GM19239 (cell line): Measurements from ENCODE around the gene ACTG2.
"Not testable (repeated sequence)": the region's sequence is repeated elsewhere in the genome, so short reads cannot be mapped to it uniquely, and the experiment has no call there.

Experiments
- DNase-seq: peaks from one replicate; pipeline ENCODE4 v3.0.0; 2011; ENCODE audit warnings: low spot score; ENCODE audit not compliant: insufficient read length
- FAIRE-seq: peaks from 2 replicates; lab custom pipeline; 2011; peaks lifted over from hg19 to GRCh38; lab: Jason Lieb, UNC

The ACTG2 gene

DNA sequence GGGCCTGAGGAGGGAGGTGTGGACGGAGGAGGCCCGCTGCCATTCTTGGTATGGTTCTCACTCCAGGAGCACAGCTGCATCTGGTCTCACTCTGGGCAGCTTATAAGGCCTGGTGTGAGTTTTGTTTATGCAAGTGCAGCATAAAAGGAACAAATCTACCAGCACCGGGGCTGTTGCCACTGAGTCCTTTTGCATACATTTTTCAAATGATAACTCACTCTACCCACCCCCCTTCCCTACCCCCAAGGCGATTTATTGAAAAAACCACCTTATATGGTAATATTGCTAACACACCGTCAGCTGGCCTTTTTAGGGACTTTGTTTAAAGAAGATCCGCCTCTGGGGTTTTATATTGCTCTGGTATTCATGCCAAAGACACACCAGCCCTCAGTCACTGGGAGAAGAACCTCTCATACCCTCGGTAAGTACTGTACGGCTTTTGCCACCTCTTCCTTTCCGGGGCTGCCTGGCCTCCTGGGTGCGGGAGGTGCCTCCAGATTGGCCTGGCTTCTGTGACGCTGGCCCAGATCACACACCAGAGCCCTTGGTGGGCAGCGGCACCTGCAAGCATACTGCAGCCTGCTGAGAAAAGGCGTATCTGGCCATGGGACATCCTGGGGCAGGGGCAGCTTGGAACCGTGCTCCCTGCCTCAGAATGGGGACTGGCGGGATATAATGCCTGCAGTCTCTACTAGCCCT is at the start of gene ACTG2:
ACTG2 (plus strand) TSS at position 378 of the 699 bp plus-strand sequence. CDS start 8,304 bp downstream, outside the sequence.
- no peak for FAIRE-seq
- DNase-seq, result no peak

DNA sequence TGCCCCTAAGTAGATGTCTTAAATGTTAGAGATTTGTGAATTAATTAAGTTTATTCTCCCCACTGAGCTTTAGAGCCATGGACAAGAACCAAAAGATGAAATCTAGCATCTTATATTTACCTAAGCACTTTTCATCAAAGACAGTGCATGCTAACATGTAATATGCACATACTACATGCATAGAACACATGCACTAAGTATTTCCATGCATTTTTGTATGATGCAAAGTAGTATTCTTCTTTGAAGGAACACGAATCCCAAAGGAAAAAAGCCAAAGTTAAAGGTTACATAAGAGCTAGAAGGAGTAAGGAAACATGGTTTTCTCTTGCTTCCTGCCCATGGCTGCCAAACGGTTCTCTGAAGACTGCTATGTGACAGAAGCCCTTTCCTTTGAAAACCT is 48.7 kb upstream of the ACTG2 start:
- no peak for DNase-seq
- FAIRE-seq, result no peak

DNA sequence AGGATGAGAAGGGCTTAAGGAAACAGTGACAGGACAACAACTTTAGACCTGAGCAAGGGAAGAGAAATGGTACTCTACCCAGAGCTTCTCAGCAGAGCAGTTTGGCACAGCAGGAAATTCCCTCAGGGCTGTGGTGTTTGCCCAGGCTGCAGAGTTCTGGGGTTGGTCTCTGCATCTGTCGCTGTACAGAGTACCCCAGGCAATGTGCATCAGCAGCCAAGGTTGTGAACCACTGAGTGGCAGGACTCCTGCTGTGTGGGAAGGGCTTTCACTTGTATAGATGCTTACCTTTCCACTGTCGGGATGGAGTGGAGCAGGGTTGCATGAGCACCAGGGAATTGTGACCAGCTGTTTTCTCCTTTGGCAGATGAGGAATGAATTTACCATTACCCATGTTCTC is 42.8 kb upstream of the ACTG2 start:
- FAIRE-seq, result no peak
- no peak for DNase-seq

DNA sequence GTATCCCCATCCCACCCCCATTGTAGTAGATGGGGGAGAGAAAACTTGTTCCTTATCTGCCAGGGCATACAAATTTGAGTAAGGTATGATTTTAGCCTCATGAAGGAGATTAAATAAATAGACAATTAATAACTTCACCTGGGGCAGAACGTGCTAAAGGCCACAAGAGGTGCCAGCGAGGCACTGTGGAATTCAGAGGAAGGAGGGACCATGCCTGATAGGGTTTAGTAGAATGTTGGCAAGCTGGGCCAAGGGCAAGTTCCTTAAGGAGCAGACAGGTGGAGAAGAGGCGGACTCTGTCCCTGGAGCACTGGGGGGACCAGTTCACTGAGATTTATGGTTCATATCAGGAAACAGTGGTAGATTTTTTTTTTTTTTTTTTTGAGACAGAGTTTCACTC is 41.5 kb upstream of the ACTG2 start:
- FAIRE-seq, result no peak
- DNase-seq, result no peak

DNA sequence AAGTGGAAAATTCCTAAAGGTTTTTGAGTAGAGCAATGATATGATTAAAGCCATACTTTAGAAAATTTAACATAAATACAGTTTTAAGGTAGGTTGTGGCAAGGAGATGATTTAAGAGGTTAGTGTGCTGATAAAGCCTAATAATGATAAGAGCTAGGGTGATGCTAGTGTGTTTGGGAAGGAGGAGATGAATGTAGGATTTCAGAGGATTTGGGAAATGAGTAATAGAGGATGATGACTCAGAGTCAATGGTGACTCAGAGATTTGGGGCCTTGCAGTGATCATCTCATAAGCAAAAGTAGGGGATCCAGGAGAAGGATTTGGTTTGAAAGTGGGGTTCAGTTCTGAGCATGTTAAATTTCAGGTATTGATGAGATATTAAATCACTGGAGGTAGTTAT is 40.8 kb upstream of the ACTG2 start:
- FAIRE-seq, result no peak
- DNase-seq, result no peak

DNA sequence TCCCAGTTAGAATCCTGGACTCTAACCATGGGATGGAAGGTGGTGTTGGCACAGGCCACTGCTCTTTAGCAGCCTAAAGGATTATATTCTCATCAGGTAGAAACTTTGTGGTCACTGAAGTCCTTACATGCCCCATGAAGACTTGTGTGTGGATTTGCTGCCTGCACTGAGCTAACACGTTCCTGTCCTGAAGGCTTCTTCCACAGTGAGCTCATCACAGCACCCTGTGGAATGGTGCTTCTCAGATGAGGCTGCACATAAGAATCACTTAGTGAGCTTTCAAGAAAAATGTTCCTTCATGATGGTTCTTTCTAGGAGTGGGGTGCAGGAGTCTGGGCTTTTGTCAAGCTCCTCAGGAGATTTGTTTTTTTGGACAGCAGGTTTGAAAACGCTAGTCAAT is 37.3 kb upstream of the ACTG2 start:
- FAIRE-seq, result no peak
- DNase-seq, result no peak

DNA sequence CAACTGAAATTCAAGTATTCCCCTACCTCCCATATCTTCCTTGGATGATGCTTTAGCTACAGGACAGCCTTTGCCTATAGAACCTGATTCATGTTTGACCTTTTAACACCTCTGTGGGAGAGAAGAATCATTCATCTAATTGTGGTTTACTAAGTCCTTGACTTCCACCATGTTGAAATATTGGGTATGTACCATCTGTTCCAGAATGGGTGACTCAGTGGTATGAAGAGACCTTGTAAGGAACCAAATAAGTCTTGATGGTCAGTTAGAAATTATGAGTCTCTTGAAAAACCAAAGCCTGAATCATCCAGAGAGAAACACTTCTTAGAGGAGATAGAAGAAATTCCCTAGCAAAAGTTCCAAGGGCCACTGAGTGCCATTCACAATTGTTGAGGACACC is 36.6 kb upstream of the ACTG2 start:
- DNase-seq (no peak), FAIRE-seq (no peak)

DNA sequence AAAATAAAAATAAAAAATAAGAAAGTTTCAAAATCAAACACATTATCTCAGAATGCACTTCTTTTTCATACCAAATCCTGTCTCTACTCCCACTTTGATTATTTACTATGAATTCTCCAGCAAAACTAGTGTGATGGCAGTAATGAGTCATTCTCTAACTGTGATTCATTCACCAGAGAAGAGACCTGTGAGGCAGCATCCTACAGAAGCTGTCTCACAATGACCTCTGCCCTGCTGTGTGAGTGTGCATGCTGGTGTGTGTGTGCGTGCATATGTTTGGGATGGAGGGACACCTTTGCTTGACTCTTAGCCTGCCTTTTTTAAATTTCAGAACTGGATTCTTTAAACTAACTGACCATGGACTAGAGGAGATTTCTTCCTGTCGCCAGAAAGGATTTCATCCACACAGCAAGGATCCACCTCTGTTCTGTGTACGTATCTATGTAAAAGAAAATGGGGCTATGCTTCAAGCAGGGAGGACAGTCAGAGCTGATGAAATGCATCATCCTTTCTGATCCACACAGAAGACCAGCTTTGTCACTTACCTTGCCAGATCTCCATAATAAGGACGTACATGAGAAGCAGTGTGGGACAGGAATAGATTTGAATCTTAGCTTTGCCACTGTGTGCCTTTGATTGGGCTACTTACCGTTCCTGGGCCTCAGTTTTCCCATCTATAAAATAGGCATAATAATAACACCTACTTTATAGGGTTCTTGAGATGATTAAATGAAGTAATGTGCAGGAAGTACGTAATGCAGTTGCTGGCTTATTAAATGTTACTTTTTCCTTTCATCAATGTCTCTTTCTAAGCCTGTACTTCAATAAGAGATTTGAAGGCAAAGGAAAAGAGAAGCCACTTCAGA is 32.9 kb upstream of the ACTG2 start:
- DNase-seq (no peak), FAIRE-seq (peak; percentile 18)

DNA sequence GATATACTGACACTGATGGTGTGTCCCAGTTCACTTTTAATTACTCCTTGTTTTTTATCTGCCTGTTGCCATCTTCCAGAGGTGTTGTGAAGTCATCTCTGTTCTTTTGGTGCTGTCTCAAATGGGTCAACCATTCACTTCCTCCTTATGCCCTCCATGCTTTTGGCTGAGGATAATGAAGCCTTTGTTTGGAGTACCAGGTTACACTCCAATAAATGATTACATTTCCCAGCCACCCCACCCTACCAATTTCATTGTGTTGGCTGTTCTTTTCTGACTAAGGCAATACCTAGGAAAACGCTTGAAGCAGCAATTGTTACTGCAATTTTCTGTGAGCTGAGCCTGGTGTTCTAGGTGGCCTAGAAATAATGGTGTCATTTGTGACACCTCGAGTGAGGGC is 29.8 kb upstream of the ACTG2 start:
- FAIRE-seq (no peak), DNase-seq (no peak)

DNA sequence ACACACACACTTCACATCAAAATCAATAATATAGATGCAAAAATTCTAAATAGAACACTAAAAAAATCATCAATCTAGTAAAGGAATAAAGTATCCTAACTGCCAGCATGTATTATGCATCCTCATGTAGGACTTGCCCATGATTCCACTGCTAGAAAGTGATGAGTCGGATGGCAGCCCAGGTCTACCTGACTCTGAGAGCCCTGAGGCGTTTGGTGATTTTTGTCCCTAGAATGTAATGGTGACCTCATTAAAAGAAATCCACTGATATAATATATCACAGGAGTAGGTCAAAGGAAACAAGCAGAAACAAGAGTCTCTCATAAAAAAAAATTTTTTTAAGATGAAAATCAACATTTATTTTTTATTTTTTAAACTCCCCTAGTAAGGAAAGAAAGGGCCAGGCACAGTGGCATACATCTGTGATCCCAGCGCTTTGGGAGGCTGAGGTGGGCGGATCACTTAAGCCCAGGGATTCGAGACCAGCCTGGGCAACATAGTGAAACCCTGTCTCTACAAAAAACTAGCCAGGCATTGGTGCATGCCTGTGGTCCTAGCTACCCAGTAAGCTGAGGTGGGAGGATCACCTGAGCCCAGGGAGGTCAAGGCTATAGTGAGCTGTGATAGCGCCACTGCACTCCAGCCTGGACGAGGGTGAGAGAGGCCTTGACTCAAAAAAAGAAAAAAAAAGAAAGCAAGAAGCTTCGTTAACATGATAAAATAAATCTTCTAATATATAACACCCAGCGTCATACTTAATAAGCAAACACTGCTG is 24.4 kb upstream of the ACTG2 start:
- FAIRE-seq, result no peak
- DNase-seq, result no peak

DNA sequence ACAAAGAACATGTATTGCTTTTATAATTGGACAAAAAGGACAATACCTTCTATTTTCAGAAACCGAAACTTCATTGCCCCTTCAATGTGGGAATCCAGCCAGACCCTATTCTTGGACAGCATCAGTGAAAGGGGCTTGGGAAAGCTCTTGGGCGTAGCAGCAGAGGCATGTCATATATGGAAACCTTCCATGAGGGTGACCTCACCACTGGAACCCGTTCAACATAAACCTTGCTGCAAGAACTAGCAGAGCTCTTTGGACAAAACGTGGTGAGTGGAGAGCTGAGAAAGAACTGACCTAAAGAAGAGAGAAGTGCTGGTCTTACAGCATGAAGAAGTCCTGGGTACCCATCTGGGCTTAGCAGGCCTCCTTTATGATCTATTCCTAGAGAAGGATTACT is 22.7 kb upstream of the ACTG2 start:
- FAIRE-seq (no peak), DNase-seq (no peak)

DNA sequence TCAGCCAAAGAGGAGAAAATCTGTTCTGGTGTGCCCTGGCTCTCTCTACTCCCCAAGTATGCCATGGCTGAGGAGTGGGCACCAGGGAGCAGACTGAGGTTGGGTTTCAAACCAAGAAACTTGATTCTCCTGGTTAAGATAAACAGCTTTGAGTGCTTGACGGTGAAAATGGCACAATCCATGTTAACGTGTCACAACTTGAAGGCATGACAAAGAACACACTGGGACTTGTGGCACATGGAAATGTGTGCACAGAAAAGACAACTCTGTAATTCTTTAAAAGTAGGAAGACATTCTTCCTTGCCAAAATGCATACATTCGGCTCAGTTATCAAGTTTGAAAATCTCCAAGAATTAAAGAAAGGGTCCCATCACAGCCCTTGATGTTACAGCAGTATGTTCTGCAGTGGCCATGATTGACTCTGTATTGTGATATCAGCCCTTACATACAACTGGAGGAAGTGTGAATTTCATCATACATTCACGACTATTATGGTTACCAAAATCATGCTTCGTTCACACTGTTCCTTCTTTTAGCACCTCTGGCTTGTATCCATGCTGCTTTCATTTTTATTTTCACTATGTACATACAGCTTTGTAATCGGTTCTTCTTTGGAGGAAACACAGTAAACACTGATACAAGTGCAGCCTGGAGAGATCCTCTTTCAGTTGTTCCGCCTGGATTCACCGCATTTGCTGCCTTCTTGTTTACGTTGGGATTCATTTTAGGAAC is 15.6 kb upstream of the ACTG2 start:
- FAIRE-seq (peak; percentile 11), DNase-seq (no peak)

DNA sequence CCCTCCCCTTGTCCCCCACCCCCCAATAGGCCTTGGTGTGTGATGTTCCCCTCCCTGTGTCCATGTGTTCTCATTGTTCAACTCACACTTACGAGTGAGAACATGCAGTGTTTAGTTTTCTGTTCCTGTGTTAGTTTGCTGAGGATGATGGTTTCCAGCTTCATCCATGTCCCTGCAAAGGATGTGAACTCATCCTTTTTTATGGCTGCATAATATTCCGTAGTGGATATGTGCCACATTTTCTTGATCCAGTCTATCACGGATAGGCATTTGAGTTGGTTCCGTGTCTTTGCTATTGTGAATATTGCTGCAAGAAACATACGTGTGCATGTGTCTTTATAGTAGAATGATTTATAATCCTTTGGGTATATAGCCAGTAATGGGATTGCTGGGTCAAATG is 14.8 kb upstream of the ACTG2 start:
- DNase-seq, FAIRE-seq: not testable (repeated sequence)

DNA sequence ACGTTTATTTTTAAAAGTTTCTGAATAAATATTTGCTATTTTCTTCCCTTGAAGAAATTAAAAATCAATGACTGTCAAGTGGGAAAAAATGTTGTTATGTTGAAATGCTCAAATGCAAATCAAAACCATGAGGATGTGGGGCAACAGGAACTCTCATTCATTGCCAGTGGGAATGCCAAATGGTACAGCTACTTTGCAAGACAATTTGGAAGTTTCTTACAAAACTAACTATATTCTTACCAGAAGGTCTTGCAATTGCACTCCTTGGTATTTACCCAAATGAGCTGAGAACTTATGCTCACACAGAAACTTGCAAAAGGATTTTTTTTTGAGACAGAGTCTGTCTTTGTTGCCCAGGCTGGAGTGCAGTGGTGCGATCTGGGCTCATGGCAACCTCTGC is 7.4 kb upstream of the ACTG2 start:
- FAIRE-seq (no peak), DNase-seq (no peak)

DNA sequence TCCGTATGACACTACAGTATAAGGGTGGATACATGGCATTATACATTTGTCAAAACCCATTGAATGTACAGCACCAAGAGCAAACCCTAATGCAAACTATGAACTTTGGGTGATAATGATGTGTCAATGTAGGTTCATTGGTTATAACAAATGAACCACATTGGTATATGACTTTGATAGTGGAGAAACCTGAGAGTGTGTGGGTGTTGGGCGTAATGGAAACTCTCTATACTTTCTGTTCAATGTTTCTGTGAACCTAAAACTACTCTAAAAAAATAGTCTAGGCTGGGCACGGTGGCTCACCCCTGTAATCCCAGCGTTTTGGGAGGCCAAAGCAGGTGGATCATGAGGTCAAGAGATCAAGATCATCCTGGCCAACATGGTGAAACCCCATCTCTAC is 6.5 kb upstream of the ACTG2 start:
- no peak for FAIRE-seq
- no peak for DNase-seq

DNA sequence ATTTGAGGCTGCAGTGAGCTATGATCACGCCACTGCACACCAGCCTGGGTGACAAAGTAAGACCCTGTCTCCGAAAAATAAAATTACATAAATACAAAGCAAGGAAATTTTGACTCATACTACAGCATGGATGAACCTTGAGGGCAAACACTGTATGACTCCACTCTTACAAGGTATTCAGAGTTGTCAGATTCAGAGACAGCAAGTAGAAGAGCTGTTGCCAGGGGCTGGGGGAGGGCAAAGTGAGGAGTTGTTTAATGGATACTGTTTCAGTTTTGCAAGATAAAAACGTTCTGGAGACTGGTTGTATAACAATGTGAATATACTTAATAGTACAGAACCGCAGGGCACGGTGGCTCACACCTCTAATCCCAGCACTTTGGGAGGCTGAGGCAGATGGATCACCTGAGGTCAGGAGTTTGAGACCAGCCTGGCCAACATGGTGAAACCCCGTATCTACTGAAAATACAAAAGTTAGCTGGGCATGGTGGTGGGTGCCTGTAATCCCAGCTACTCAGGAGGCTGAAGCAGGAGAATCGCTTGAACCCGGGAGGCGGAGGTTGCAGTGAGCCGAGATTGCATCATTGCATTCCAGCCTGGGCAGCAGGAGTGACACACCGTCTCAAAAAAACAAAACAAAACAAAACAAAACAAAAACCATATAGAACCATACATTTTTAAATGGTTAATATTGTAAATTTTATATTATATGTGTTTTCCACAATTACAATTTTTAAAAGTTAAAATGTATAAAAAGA is 5.0 kb upstream of the ACTG2 start:
- FAIRE-seq, DNase-seq: not testable (repeated sequence)

DNA sequence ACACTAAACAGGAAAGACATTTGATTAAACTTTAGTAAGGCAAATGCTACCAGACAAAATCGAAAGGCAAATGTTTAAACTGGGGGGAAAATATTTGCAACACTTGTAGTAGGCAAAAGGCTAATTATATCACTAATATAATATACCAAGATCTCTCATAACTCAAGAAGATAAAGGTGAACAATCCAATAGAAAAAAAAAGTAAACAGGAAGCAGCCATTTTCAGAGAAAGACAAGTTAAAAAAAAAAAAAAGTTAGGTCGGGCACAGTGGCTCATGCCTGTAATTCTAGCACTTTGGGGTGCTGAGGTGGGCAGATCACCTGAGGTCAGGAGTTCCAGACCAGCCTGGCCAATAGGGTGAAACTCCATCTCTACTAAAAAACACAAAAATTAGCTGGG is 4.4 kb upstream of the ACTG2 start:
- FAIRE-seq, result no peak

DNA sequence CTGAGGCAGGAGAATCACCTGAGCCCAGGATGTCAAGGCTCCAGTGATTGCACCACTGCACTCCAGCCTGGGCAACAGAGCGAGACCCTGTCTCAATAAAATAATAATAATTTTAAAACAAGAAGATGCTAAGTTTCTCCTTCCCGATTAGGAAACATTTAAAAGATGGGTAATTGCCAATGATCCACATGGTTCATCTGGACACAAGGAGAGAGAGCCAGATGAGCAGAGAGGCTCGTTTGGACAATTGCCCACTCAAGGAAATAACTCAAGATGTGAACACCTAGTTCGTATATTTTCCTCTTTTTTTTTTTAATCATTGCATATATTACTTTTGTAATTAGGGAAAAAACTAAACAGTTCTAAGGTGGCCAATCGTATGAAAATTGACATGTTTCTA is 3.6 kb upstream of the ACTG2 start:
- no peak for FAIRE-seq

More for the DNA sequence above, 4.4 kb upstream of the ACTG2 start:
- DNase-seq, result no peak

DNA sequence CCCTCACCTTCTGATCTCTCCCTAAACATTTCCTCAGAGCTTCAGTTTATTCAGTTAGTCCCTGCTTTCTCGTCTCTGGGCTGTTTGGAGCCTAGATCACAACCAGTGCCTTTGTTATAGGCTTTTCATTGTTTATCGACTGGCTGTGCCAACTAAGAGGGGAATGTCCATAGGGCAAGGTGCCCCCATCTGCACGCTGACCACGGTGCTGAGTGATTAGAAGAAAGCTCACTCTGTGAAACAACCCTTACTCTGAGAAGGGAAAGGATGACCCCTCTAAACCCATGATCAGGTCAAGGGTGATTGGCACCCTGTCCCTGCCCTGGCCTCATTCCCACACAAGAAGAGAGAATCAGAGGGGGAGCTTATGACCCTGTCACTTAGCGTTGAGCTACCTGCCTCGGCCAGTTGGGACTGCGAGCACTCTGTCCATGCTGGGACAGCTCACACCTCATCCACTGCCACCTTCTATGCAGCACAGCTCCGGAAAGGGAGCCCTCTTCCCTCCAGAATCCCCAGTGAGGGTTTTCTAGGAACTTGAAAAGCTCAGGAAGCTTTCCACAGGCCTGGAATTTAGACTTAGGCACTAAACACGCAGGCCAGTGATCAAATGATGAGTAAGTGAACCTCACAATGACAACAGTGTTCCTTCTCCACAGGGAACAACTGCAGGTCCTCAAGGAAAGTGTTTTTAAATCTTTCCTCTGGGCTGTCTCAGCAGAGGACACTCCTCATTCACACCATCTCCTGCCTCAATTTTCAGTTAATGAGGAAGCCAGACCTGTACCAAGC is 2.3 kb upstream of the ACTG2 start:
- DNase-seq (no peak), FAIRE-seq (no peak)

More for the DNA sequence above, 3.6 kb upstream of the ACTG2 start:
- DNase-seq, result no peak
